ENCODE results near the gene TAX1BP1.

- TF ChIP-seq CTCF (IDR thresholded peaks at IDR 0.05; ENCODE audit: low read length) = no peak
- TF ChIP-seq EZH2 (optimal IDR thresholded peaks at IDR 0.05; ENCODE audit: low read depth, low read length) = no peak
Observed at GRCh38 chr7:27723085-27723484, 16.9 kb upstream of the TAX1BP1 start.

Measured in MM.1S (cell line).